Stimulated activated CD4-positive, alpha-beta T cell treated with anti-CD3 and anti-CD28 coated beads, Interleukin-12 subunit alpha, Interleukin-12 subunit beta, amount 100 ng/mL, for 4 hours (primary cell): ENCODE results near the gene COL4A2.

ENCODE experiments used
- DNase-seq: peaks from one replicate; pipeline ENCODE4 v3.0.0-alpha.2; 2020

Gene COL4A2

GRCh38 chr13:110503979-110504499 is 197.0 kb downstream of the COL4A2 start:
- DNase-seq, result no peak

GRCh38 chr13:110505594-110505993 is 198.5 kb downstream of the COL4A2 start:
- DNase-seq, result no peak

- no peak for DNase-seq
These were observed 199.3 kb downstream of the COL4A2 start for GRCh38 chr13:110506396-110506795.

- DNase-seq, result no peak
These were observed 199.9 kb downstream of the COL4A2 start for GRCh38 chr13:110506859-110507566.

GRCh38 chr13:110507678-110508381 is 200.7 kb downstream of the COL4A2 start:
- no peak for DNase-seq

GRCh38 chr13:110509478-110509926 is 202.4 kb downstream of the COL4A2 start:
- no peak for DNase-seq

- DNase-seq, result no peak
These were observed 203.1 kb downstream of the COL4A2 start for GRCh38 chr13:110509971-110510786.

- DNase-seq, result no peak
These were observed 204.6 kb downstream of the COL4A2 start for GRCh38 chr13:110511509-110512181.

- no peak for DNase-seq
These were observed 205.2 kb downstream of the COL4A2 start for GRCh38 chr13:110512198-110512740.

GRCh38 chr13:110516500-110516899 is 209.4 kb downstream of the COL4A2 start:
- no peak for DNase-seq

GRCh38 chr13:110517505-110518225 is 210.6 kb downstream of the COL4A2 start:
- DNase-seq, result no peak

- no peak for DNase-seq
These were observed 211.1 kb downstream of the COL4A2 start for GRCh38 chr13:110518226-110518525.

- DNase-seq, result no peak
These were observed 211.5 kb downstream of the COL4A2 start for GRCh38 chr13:110518571-110518970.

- DNase-seq, result no peak
These were observed 212.0 kb downstream of the COL4A2 start for GRCh38 chr13:110519046-110519445.

- no peak for DNase-seq
These were observed 212.4 kb downstream of the COL4A2 start for GRCh38 chr13:110519506-110519905.

GRCh38 chr13:110520431-110521295 is 213.6 kb downstream of the COL4A2 start:
- no peak for DNase-seq

GRCh38 chr13:110521296-110521680 is 214.2 kb downstream of the COL4A2 start:
- DNase-seq, result no peak

- no peak for DNase-seq
These were observed 214.9 kb downstream of the COL4A2 start for GRCh38 chr13:110521946-110522345.

GRCh38 chr13:110522721-110523120 is 215.6 kb downstream of the COL4A2 start:
- no peak for DNase-seq

GRCh38 chr13:110523180-110523579 is 216.1 kb downstream of the COL4A2 start:
- DNase-seq, result no peak
